Progenitor cell of endocrine pancreas (in vitro differentiated cells): ENCODE results near the gene CEP152. TPM values are rescaled to one million over a fixed set of nuclear protein-coding genes. Genes with fewer than 3 reads are reported as not detected.

Experiments used
- DNase-seq: peaks from one replicate; pipeline ENCODE4 v3.0.0; 2021; ENCODE audit warnings: low spot score; ENCODE audit not compliant: unreplicated experiment
- H3K27ac Mint-ChIP-seq: 2 replicates; pipeline ENCODE4 v1.8.0; 2021; ENCODE audit warnings: mild to moderate bottlenecking, moderate library complexity, mixed read lengths
- H3K27me3 Mint-ChIP-seq: 2 replicates; pipeline ENCODE4 v1.8.0; 2021; ENCODE audit warnings: mixed read lengths
- H3K36me3 Mint-ChIP-seq: 2 replicates; pipeline ENCODE4 v1.8.0; 2022; ENCODE audit warnings: mixed read lengths; ENCODE audit not compliant: insufficient read depth
- H3K4me1 Mint-ChIP-seq: 2 replicates; pipeline ENCODE4 v1.8.0; 2021; ENCODE audit warnings: low read depth, mixed read lengths
- H3K4me3 Mint-ChIP-seq: 2 replicates; pipeline ENCODE4 v1.8.0; 2021; ENCODE audit warnings: low read depth, mild to moderate bottlenecking, moderate library complexity, mixed read lengths
- H3K9me3 Mint-ChIP-seq: 2 replicates; pipeline ENCODE4 v1.8.0; 2021; ENCODE audit warnings: low read depth, mixed read lengths
- CTCF ChIP-seq: fragments of 200-600 bp; sonication (generic); IDR thresholded peaks from one replicate; pipeline ENCODE4 v1.5.0; 2021; ENCODE audit warnings: antibody characterized with exemption, mild to moderate bottlenecking; ENCODE audit not compliant: unreplicated experiment
- total RNA-seq: library from RNA; stranded (reverse); gene quantifications from 2 replicates; pipeline ENCODE4 v1.2.1, GENCODE V29; 2021

The CEP152 gene
- total RNA-seq, 1 donor from 2014 or later, result 9.5 TPM

- Mint-ChIP-seq H3K4me3 (no peak overlapping the region), H3K9me3 (no peaks in the 10 kb centered on the region), H3K4me1 (peaks cover 1% of the 10 kb centered on the region), H3K36me3 (no peaks in the 10 kb centered on the region), H3K27me3 (no peaks in the 10 kb centered on the region), H3K27ac (no peak overlapping the region)
- TF ChIP-seq CTCF, result peak; percentile 43
- no peak for DNase-seq
Observed at GRCh38 chr15:48800811-48801455, 9.9 kb downstream of the CEP152 start.

GRCh38 chr15:48800245-48800644 lies 10.6 kb downstream of the CEP152 start:
- no peaks in the 10 kb centered on the region for H3K27me3 Mint-ChIP-seq
- no peak for DNase-seq
- no peaks in the 10 kb centered on the region for H3K36me3 Mint-ChIP-seq
- H3K9me3 Mint-ChIP-seq, result no peaks in the 10 kb centered on the region
- H3K4me3 Mint-ChIP-seq, result no peak overlapping the region
- peaks cover 1% of the 10 kb centered on the region for H3K4me1 Mint-ChIP-seq
- TF ChIP-seq CTCF, result no peak
- no peak overlapping the region for H3K27ac Mint-ChIP-seq

GRCh38 chr15:48798319-48798718 lies 12.6 kb downstream of the CEP152 start:
- no peak overlapping the region for H3K27ac Mint-ChIP-seq
- no peak overlapping the region for H3K4me3 Mint-ChIP-seq
- DNase-seq, result no peak
- H3K9me3 Mint-ChIP-seq, result no peaks in the 10 kb centered on the region
- peaks cover 2% of the 10 kb centered on the region for H3K36me3 Mint-ChIP-seq
- no peak for TF ChIP-seq CTCF
- H3K4me1 Mint-ChIP-seq, result peaks cover 6% of the 10 kb centered on the region
- no peaks in the 10 kb centered on the region for H3K27me3 Mint-ChIP-seq

- H3K27ac Mint-ChIP-seq, result no peak overlapping the region
- H3K27me3 Mint-ChIP-seq, result no peaks in the 10 kb centered on the region
- H3K4me1 Mint-ChIP-seq, result peaks cover 6% of the 10 kb centered on the region
- H3K9me3 Mint-ChIP-seq, result no peaks in the 10 kb centered on the region
- H3K4me3 Mint-ChIP-seq, result no peak overlapping the region
- H3K36me3 Mint-ChIP-seq, result peaks cover 6% of the 10 kb centered on the region
- no peak for TF ChIP-seq CTCF
- no peak for DNase-seq
Observed at GRCh38 chr15:48796930-48797329, 13.9 kb downstream of the CEP152 start.

- Mint-ChIP-seq H3K9me3 (no peaks in the 10 kb centered on the region), H3K27ac (no peak overlapping the region), H3K4me3 (no peak overlapping the region), H3K27me3 (no peaks in the 10 kb centered on the region), H3K36me3 (peaks cover 6% of the 10 kb centered on the region), H3K4me1 (peaks cover 6% of the 10 kb centered on the region)
- DNase-seq, result no peak
- no peak for TF ChIP-seq CTCF
Observed at GRCh38 chr15:48796521-48796920, 14.3 kb downstream of the CEP152 start.
